Measurements from ENCODE around the gene MAPK14. TPM values are rescaled to one million over a fixed set of nuclear protein-coding genes. Genes with fewer than 3 reads are reported as not detected.

MAPK14 gene
- total RNA-seq, 1 experiment from 2014 or later: 60.4 TPM

- Histone ChIP-seq H3F3A (ENCODE audit: insufficient read depth, low read depth) (peaks cover 33% of the 10 kb centered on the region), H2AFZ (no peak overlapping the region), H3K4me2 (peak overlapping the region; percentile 58), H3K4me1 (replicated peaks; ENCODE audit: insufficient read depth) (peaks cover 38% of the 10 kb centered on the region), H3K79me2 (ENCODE audit: low read depth) (no peaks in the 10 kb centered on the region), H3K9me3 (ENCODE audit: insufficient read depth, low read depth) (peaks cover 14% of the 10 kb centered on the region), H4K20me1 (ENCODE audit: insufficient read depth) (no peaks in the 10 kb centered on the region), H3K9me2 (ENCODE audit: insufficient read depth) (no peaks in the 10 kb centered on the region), H3K27ac (peak overlapping the region; percentile 62), H3K27me3 (ENCODE audit: insufficient read depth, low read depth) (no peaks in the 10 kb centered on the region), H3K4me3 (peak overlapping the region; percentile 10; the same call in 1 of the 2 replicates), H3K36me3 (ENCODE audit: low read depth) (no peaks in the 10 kb centered on the region)
- BruUV-seq (replicated peaks): no TSS peak
- DNase-seq: peak; percentile 65 to 92
- TF ChIP-seq CTCF (conservative IDR thresholded peaks at IDR 0.05): no peak
- TF ChIP-seq EZH2 (IDR thresholded peaks at IDR 0.05; ENCODE audit: low read depth): no peak
- intact Hi-C loops (cut with micrococcal nuclease; ENCODE audit: unreplicated experiment): loop anchor here (1.0 to 2.0 kb wide), 2 partner anchors 23 to 42 kb away; partner anchors contain the start of genes BRPF3 and MAPK13
- ChIA-PET POLR2A (ENCODE audit: unreplicated experiment) (no interaction called here), CTCF (no interaction called here)
Observed at GRCh38 chr6:36154286-36154685, 126.7 kb downstream of the MAPK14 start.

- Histone ChIP-seq H3K27ac (no peak overlapping the region), H3K4me1 (replicated peaks; ENCODE audit: insufficient read depth) (peaks cover 28% of the 10 kb centered on the region), H3K27me3 (ENCODE audit: insufficient read depth, low read depth) (no peaks in the 10 kb centered on the region), H4K20me1 (ENCODE audit: insufficient read depth) (no peaks in the 10 kb centered on the region), H3F3A (ENCODE audit: insufficient read depth, low read depth) (peaks cover 29% of the 10 kb centered on the region), H3K4me2 (no peak overlapping the region), H3K36me3 (ENCODE audit: low read depth) (no peaks in the 10 kb centered on the region), H2AFZ (no peak overlapping the region), H3K79me2 (ENCODE audit: low read depth) (no peaks in the 10 kb centered on the region), H3K4me3 (no peak overlapping the region), H3K9me2 (ENCODE audit: insufficient read depth) (no peaks in the 10 kb centered on the region), H3K9me3 (ENCODE audit: insufficient read depth, low read depth) (peaks cover 22% of the 10 kb centered on the region)
- no peak for DNase-seq
- ChIA-PET POLR2A (ENCODE audit: unreplicated experiment) (no interaction called here), CTCF (interaction anchor here (0.6 kb wide), 1 partner anchor 32 kb away, joined by 4 read pairs; no protein-coding TSS in a partner anchor)
- TF ChIP-seq EZH2 (IDR thresholded peaks at IDR 0.05; ENCODE audit: low read depth) (no peak), CTCF (conservative IDR thresholded peaks at IDR 0.05) (no peak)
- no TSS peak for BruUV-seq (replicated peaks)
- intact Hi-C loops (cut with micrococcal nuclease; ENCODE audit: unreplicated experiment): loop anchor here (2.0 kb wide), 1 partner anchor 25 kb away; the partner anchor contains the start of gene MAPK13
Observed at GRCh38 chr6:36155662-36156061, 128.1 kb downstream of the MAPK14 start.

- H3K4me2 ChIP-seq: no peak overlapping the region
- no peaks in the 10 kb centered on the region for H3K36me3 ChIP-seq (ENCODE audit: low read depth)
- no peaks in the 10 kb centered on the region; the same call in 1 of the 2 replicates for H3K9me2 ChIP-seq (ENCODE audit: insufficient read depth)
- no peaks in the 10 kb centered on the region for H4K20me1 ChIP-seq (ENCODE audit: insufficient read depth)
- no peak overlapping the region for H2AFZ ChIP-seq
- no peaks in the 10 kb centered on the region for H3K27me3 ChIP-seq (ENCODE audit: insufficient read depth, low read depth)
- no peak overlapping the region for H3K27ac ChIP-seq
- intact Hi-C loops (cut with micrococcal nuclease; ENCODE audit: unreplicated experiment): no loop called here
- H3K9me3 ChIP-seq (ENCODE audit: insufficient read depth, low read depth): peaks cover 22% of the 10 kb centered on the region
- H3F3A ChIP-seq (ENCODE audit: insufficient read depth, low read depth): peaks cover 6% of the 10 kb centered on the region
- ChIA-PET CTCF (no interaction called here), POLR2A (ENCODE audit: unreplicated experiment) (no interaction called here)
- no peak overlapping the region for H3K4me3 ChIP-seq
- DNase-seq: no peak
- TF ChIP-seq CTCF (conservative IDR thresholded peaks at IDR 0.05): no peak
- no peak for TF ChIP-seq EZH2 (IDR thresholded peaks at IDR 0.05; ENCODE audit: low read depth)
- no TSS peak for BruUV-seq (replicated peaks)
- H3K79me2 ChIP-seq (ENCODE audit: low read depth): no peaks in the 10 kb centered on the region
- peaks cover 2% of the 10 kb centered on the region for H3K4me1 ChIP-seq (replicated peaks; ENCODE audit: insufficient read depth)
Observed at GRCh38 chr6:36160147-36160760, 132.6 kb downstream of the MAPK14 start.

Other genes with a start within 250 kb of the MAPK14 start
- gene CLPSL1, start 246.8 kb upstream of the MAPK14 start, total RNA-seq (2021): not detected in 2 replicates
- not detected in 2 replicates for gene CLPS, start 230.5 kb upstream of the MAPK14 start, total RNA-seq (2021)
- 1.2 and 1.7 TPM in 2 replicates for gene LHFPL5, start 222.5 kb upstream of the MAPK14 start, total RNA-seq (2021)
- 79.0 and 98.7 TPM in 2 replicates for gene SRPK1, start 106.7 kb upstream of the MAPK14 start, total RNA-seq (2021)
- not detected in 2 replicates for gene SLC26A8, start 3.2 kb upstream of the MAPK14 start, total RNA-seq (2021)
- 141 and 146 TPM in 2 replicates for gene MAPK13, start 102.7 kb downstream of the MAPK14 start, total RNA-seq (2021)
- 27.3 and 32.3 TPM in 2 replicates for gene BRPF3, start 168.9 kb downstream of the MAPK14 start, total RNA-seq (2021)
- gene PNPLA1, start 242.3 kb downstream of the MAPK14 start, total RNA-seq (2021): 0.17 TPM in 1 of 2 replicates, not detected in the other

Data from PC-9 (cell line).